Large intestine (tissue), 12 donors: ENCODE results near the gene TGDS. TPM values are rescaled to one million over a fixed set of nuclear protein-coding genes. Genes with fewer than 3 reads are reported as not detected.
"Not testable (repeated sequence)": the region's sequence is repeated elsewhere in the genome, so short reads cannot be mapped to it uniquely, and the experiment has no call there.

Experiments used
- DNase-seq, 2 donors: peaks; one replicate each; pipeline versions ENCODE4 v3.0.0 to v3.0.0-alpha.2; 2013
- H3K27ac ChIP-seq: one replicate; pipeline ENCODE4 v1.5.1; 2013; ENCODE audit warnings: low read length
- H3K27me3 ChIP-seq: 2 replicates; pipeline ENCODE4 v1.6.1; 2013; ENCODE audit warnings: low read length; ENCODE audit not compliant: control insufficient read depth, insufficient read depth
- H3K36me3 ChIP-seq: 2 replicates; pipeline ENCODE4 v1.6.1; 2013; ENCODE audit warnings: low read length; ENCODE audit not compliant: control insufficient read depth, insufficient read depth
- H3K4me1 ChIP-seq: one replicate; pipeline ENCODE4 v1.6.1; 2013; ENCODE audit warnings: low read length; ENCODE audit not compliant: control insufficient read depth, insufficient read depth
- H3K4me3 ChIP-seq: one replicate; pipeline ENCODE4 v1.5.1; 2013; ENCODE audit warnings: low read length
- H3K9me3 ChIP-seq: one replicate; pipeline ENCODE4 v1.6.1; 2013; ENCODE audit warnings: mild to moderate bottlenecking, low read depth, low read length, moderate library complexity; ENCODE audit not compliant: control insufficient read depth
- WGBS: methylation state at CpG from one replicate; pipeline ENCODE4 v1.1.5; 2013; ENCODE audit warnings: low lambda C conversion rate; ENCODE audit not compliant: insufficient coverage; 5-methylcytosine and 5-hydroxymethylcytosine counted together
- long read RNA-seq, 11 donors: transcript quantifications; one replicate each; lab custom pipeline, GENCODE V29; 2026
- polyA plus RNA-seq: library from polyadenylated mRNA; unstranded; fragments of 120-200 nt; gene quantifications from one replicate; pipeline ENCODE4 v1.2.1, GENCODE V29; 2013

Gene TGDS, protein sequence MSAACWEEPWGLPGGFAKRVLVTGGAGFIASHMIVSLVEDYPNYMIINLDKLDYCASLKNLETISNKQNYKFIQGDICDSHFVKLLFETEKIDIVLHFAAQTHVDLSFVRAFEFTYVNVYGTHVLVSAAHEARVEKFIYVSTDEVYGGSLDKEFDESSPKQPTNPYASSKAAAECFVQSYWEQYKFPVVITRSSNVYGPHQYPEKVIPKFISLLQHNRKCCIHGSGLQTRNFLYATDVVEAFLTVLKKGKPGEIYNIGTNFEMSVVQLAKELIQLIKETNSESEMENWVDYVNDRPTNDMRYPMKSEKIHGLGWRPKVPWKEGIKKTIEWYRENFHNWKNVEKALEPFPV
- 21.6 TPM for polyA plus RNA-seq
- long read RNA-seq, donor 1, partial matches to known transcripts: 5 of 8 reads
- long read RNA-seq, donor 1, other reads (novel, unspliced or antisense): 0 of 8 reads
- long read RNA-seq, donor 2, transcript TGDS-201 (12 exons, 1,905 nt): major isoform, 7 of 7 reads
- long read RNA-seq, donor 2, partial matches to known transcripts: 0 of 7 reads
- long read RNA-seq, donor 2, other reads (novel, unspliced or antisense): 0 of 7 reads
- long read RNA-seq, donor 3: 0 reads
- long read RNA-seq, donor 4: 0 reads
- long read RNA-seq, donor 5, transcript TGDS-201 (12 exons, 1,905 nt): major isoform, 9 of 14 reads
- long read RNA-seq, donor 5, partial matches to known transcripts: 5 of 14 reads
- long read RNA-seq, donor 5, other reads (novel, unspliced or antisense): 0 of 14 reads
- long read RNA-seq, donor 6, transcript TGDS-201 (12 exons, 1,905 nt): major isoform, 5 of 5 reads
- long read RNA-seq, donor 6, partial matches to known transcripts: 0 of 5 reads
- long read RNA-seq, donor 6, other reads (novel, unspliced or antisense): 0 of 5 reads
- long read RNA-seq, donor 7, partial matches to known transcripts: 6 of 7 reads
- long read RNA-seq, donor 7, other reads (novel, unspliced or antisense): 0 of 7 reads
- long read RNA-seq, donor 8, transcript TGDS-201 (12 exons, 1,905 nt): major isoform, 10 of 10 reads
- long read RNA-seq, donor 8, partial matches to known transcripts: 0 of 10 reads
- long read RNA-seq, donor 8, other reads (novel, unspliced or antisense): 0 of 10 reads
- long read RNA-seq, donor 9, transcript TGDS-201 (12 exons, 1,905 nt): major isoform, 7 of 18 reads
- long read RNA-seq, donor 9, partial matches to known transcripts: 11 of 18 reads
- long read RNA-seq, donor 9, other reads (novel, unspliced or antisense): 0 of 18 reads
- long read RNA-seq, donor 10, partial matches to known transcripts: 0 of 4 reads
- long read RNA-seq, donor 10, other reads (novel, unspliced or antisense): 0 of 4 reads
- long read RNA-seq, donor 11, partial matches to known transcripts: 0 of 4 reads
- long read RNA-seq, donor 11, other reads (novel, unspliced or antisense): 0 of 4 reads

- H3K4me3 ChIP-seq: peak within 1 kb of the TSS; percentile 93
- peaks cover 19% of the 10 kb centered on the region for H3K4me1 ChIP-seq
- H3K27ac ChIP-seq: peak within 1 kb of the TSS; percentile 82
- DNase-seq: peak; percentile 93 to 97
- peaks cover 13% of the 10 kb centered on the region for H3K36me3 ChIP-seq
- peaks cover 4% of the 10 kb centered on the region for H3K9me3 ChIP-seq
- no peaks in the 10 kb centered on the region for H3K27me3 ChIP-seq
- no CpG with 5 or more reads among the region's 41 CpGs for WGBS
These were observed at the start of gene TGDS for GRCh38 chr13:94595950-94596574. TSS of gene TGDS (minus strand) at chr13:94596152. CDS start at chr13:94596136, 16 bp downstream.

DNA sequence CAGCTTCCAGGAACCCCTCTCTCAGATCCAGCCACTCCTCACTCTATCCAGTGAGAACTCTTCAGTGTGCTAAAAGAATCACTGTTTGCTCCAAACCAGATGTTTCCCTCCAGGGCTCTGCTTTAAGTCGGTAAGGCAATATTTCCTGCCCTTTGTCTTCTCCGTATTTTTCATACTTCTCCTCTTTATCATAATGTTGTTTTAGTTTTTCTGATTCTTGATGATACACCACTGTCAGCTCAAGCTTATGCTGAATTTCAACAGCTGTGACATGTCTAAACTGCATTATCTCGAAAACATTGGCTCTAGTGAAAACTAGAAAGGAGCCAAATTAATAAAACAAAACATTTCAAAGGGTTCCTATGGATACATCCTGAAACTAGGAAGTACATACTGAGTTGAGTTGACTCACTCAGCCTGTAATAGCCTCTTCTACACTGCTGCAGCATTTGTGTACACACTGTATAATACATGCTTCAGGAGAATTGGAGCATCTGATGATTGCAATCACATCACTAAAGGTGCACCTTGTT lies 45.5 kb upstream of the TGDS start:
- Histone ChIP-seq H3K36me3 (no peaks in the 10 kb centered on the region), H3K9me3 (no peaks in the 10 kb centered on the region), H3K27ac (no peak overlapping the region), H3K27me3 (peaks cover 3% of the 10 kb centered on the region), H3K4me3 (no peak overlapping the region), H3K4me1 (no peaks in the 10 kb centered on the region)
- 44% methylated on average over 1 of the region's 3 CpGs for WGBS
- peak in 1 of 2 donors; percentile 43 for DNase-seq

DNA sequence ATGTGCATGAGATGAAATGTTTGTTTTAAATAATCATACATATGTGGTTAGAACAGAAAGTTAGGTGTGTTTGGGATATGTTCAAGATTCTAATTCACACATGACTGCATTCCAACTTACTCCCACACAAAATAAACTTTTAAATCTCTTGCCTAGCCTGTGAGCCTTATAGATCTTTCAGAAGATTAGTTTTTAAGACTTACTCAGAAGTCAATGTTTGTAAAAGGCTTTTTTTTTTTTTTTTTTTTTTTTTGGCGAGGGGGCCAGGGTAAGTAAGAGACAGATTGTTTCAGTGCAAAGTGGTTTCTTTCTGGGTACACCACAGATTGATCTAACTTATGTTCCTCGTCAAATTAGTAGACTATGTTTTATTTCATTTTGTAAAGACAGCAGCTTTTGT lies 44.8 kb upstream of the TGDS start:
- Histone ChIP-seq H3K27me3 (no peaks in the 10 kb centered on the region), H3K36me3 (no peaks in the 10 kb centered on the region), H3K27ac (no peak overlapping the region), H3K9me3 (no peaks in the 10 kb centered on the region), H3K4me1 (no peaks in the 10 kb centered on the region), H3K4me3 (no peak overlapping the region)
- WGBS: 83% methylated on average over 1 of the region's 2 CpGs
- DNase-seq: no peak

DNA sequence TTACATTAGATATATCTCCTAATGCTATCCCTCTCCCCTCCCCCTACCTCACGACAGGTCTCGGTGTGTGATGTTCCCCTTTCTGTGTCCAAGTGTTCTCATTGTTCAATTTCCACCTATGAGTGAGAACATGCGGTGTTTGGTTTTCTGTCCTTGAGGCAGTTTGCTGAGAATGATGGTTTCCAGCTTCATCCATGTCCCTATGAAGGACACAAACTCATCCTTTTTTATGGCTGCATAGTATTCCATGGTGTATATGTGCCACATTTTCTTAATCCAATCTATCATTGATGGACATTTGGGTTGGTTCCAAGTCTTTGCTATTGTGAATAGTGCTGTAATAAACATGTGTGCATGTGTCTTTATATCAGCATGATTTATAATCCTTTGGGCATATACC lies 41.7 kb upstream of the TGDS start:
- no CpG with 5 or more reads among the region's 3 CpGs for WGBS
- not testable (repeated sequence) for H3K4me1 ChIP-seq, DNase-seq, H3K4me3 ChIP-seq, H3K27ac ChIP-seq, H3K36me3 ChIP-seq, H3K9me3 ChIP-seq, H3K27me3 ChIP-seq

GRCh38 chr13:94636942-94637578 lies 41.1 kb upstream of the TGDS start:
- no peak overlapping the region for H3K4me3 ChIP-seq
- WGBS: no CpG with 5 or more reads among the region's 1 CpG
- no peaks in the 10 kb centered on the region for H3K4me1 ChIP-seq
- DNase-seq: no peak
- H3K9me3 ChIP-seq: no peaks in the 10 kb centered on the region
- no peak overlapping the region for H3K27ac ChIP-seq
- no peaks in the 10 kb centered on the region for H3K27me3 ChIP-seq
- H3K36me3 ChIP-seq: peaks cover 2% of the 10 kb centered on the region

DNA sequence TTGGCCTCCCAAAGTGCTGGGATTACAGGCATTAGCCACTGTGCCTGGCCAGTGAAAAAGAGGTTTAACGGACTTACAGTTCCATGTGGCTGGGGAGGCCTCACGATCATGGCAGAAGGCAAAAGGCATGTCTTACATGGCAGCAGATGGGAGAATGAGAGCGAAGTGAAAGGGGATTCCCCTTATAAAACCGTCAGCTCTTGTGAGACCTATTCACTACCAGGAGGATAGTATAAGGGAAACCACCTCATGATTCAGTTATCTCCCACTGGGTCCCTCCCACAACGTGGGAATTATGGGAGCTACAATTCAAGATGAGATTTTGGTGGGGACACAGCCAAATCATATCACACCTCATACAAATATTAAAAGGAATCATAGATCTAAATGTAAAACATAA lies 40.1 kb upstream of the TGDS start:
- not testable (repeated sequence) for H3K27ac ChIP-seq, H3K9me3 ChIP-seq, H3K4me3 ChIP-seq, H3K36me3 ChIP-seq, H3K27me3 ChIP-seq, H3K4me1 ChIP-seq, DNase-seq
- no CpG with 5 or more reads among the region's 5 CpGs for WGBS

- DNase-seq: no peak
- no CpG with 5 or more reads among the region's 3 CpGs for WGBS
- Histone ChIP-seq H3K27ac (no peak overlapping the region), H3K36me3 (peaks cover 12% of the 10 kb centered on the region), H3K4me3 (no peak overlapping the region), H3K27me3 (no peaks in the 10 kb centered on the region), H3K9me3 (no peaks in the 10 kb centered on the region), H3K4me1 (no peaks in the 10 kb centered on the region)
These were observed 36.5 kb upstream of the TGDS start for GRCh38 chr13:94632226-94632980.

DNA sequence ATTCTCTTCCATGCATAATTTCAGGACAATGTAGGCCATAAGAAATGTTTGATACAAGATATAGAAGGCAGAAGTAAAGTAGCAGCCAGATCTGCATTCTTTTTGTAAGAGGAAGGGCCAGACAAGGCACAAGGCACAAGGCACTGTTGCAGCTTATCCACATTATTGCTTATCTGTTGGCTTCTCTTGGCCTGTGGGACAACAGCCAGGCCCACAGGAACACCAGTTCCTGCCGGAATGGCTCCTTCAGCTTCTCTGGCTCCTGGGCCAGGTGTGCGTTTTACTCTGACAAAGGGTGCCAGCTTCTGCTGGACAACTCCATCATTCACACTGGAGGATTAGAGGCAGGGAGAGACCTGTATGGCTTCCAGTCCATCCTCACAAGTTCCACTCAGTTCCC lies 34.9 kb upstream of the TGDS start:
- Histone ChIP-seq H3K27ac (no peak overlapping the region), H3K9me3 (no peaks in the 10 kb centered on the region), H3K4me1 (no peaks in the 10 kb centered on the region), H3K4me3 (no peak overlapping the region), H3K27me3 (no peaks in the 10 kb centered on the region), H3K36me3 (peaks cover 16% of the 10 kb centered on the region)
- WGBS: no CpG with 5 or more reads among the region's 2 CpGs
- DNase-seq: no peak

DNA sequence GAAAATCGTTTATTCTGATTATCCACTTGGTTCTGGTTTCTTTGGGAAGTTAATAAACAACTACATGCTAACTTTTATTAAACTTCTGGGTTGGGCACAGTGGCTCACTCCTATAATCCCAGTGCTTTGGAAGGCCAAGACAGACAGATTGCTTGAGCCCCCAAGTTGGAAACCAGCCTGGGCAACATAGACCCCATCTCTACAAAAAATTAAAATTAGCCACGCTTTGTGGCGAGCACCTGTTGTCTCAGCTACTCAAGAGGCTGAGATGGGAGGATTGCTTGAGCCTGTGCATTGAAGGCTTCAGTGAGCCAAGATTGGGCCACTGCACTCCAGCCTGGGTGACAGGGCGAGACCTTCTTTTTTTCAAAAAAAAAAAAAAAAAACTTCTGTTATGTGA lies 27.4 kb upstream of the TGDS start:
- H3K36me3 ChIP-seq: peaks cover 30% of the 10 kb centered on the region
- WGBS: no CpG with 5 or more reads among the region's 4 CpGs

More for the DNA sequence above, 27.4 kb upstream of the TGDS start:
- H3K27me3 ChIP-seq: no peaks in the 10 kb centered on the region
- no peak for DNase-seq
- no peak overlapping the region for H3K4me3 ChIP-seq
- no peaks in the 10 kb centered on the region for H3K9me3 ChIP-seq
- H3K4me1 ChIP-seq: no peaks in the 10 kb centered on the region
- no peak overlapping the region for H3K27ac ChIP-seq
